ENCODE data around the gene SNTB2.

DNA sequence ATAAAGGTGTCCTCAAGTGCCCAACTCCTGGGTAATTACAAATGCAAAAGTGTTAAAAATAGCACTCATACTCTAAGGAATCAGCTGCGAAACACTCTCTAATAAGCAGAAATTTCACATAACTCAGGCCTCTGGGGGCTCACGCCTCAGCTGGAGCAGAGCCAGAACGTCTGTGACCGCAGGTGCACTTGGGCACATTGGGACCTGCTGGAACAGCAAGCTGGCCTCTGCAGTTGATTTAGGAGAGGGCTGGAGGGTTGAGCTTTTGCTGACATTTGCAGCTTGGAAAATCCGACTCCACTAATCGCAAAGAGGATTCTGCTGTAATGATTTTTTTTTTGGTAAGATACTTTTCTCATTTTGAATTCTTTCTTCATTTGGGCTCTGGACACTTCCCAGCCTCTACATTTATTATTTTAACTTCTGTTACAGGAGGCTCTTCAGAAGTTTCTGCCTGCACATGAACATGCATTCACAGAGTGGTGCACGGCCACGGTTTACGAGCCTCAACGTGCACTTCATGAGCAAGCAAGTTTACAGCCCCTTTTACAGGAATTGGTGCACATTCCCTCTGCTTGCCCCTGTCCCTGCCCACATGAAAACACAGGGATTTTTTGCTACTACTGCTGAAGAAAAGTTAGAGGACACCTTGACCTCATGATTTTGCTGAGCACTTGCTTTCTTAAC lies 4.1 kb upstream of the SNTB2 start:
- TF ChIP-seq ZBTB7A (IDR thresholded peaks at IDR 0.05; ENCODE audit: low read depth) (no peak), EP300 (IDR thresholded peaks at IDR 0.05; ENCODE audit: borderline replicate concordance) (no peak), CEBPB (IDR thresholded peaks at IDR 0.05) (no peak), CREB1 (IDR thresholded peaks at IDR 0.05; ENCODE audit: low read depth) (no peak)
- TF ChIP-seq, protein P1, sequence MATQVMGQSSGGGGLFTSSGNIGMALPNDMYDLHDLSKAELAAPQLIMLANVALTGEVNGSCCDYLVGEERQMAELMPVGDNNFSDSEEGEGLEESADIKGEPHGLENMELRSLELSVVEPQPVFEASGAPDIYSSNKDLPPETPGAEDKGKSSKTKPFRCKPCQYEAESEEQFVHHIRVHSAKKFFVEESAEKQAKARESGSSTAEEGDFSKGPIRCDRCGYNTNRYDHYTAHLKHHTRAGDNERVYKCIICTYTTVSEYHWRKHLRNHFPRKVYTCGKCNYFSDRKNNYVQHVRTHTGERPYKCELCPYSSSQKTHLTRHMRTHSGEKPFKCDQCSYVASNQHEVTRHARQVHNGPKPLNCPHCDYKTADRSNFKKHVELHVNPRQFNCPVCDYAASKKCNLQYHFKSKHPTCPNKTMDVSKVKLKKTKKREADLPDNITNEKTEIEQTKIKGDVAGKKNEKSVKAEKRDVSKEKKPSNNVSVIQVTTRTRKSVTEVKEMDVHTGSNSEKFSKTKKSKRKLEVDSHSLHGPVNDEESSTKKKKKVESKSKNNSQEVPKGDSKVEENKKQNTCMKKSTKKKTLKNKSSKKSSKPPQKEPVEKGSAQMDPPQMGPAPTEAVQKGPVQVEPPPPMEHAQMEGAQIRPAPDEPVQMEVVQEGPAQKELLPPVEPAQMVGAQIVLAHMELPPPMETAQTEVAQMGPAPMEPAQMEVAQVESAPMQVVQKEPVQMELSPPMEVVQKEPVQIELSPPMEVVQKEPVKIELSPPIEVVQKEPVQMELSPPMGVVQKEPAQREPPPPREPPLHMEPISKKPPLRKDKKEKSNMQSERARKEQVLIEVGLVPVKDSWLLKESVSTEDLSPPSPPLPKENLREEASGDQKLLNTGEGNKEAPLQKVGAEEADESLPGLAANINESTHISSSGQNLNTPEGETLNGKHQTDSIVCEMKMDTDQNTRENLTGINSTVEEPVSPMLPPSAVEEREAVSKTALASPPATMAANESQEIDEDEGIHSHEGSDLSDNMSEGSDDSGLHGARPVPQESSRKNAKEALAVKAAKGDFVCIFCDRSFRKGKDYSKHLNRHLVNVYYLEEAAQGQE (IDR thresholded peaks at IDR 0.05; ENCODE audit: low read depth) = no peak

Data from Ishikawa (cell line).